Fibroblast of skin of abdomen (primary cell): Measurements from ENCODE around the gene GLOD5. TPM values are rescaled to one million over a fixed set of nuclear protein-coding genes. Genes with fewer than 3 reads are reported as not detected.

Experiments used
- DNase-seq: peaks from one replicate; pipeline ENCODE4 v3.0.0-alpha.2; 2013
- polyA plus RNA-seq, 2 experiments: library from polyadenylated mRNA; unstranded; fragments of 120-200 nt; gene quantifications; one replicate each; pipeline ENCODE4 v1.2.1, GENCODE V29; 2013; ENCODE audit not compliant: insufficient read length in 2 of 2

Gene GLOD5
- polyA plus RNA-seq (2013, experiment 1 of 2; ENCODE audit: insufficient read length) = not detected
- polyA plus RNA-seq (2013, experiment 2 of 2; ENCODE audit: insufficient read length) = not detected

DNA sequence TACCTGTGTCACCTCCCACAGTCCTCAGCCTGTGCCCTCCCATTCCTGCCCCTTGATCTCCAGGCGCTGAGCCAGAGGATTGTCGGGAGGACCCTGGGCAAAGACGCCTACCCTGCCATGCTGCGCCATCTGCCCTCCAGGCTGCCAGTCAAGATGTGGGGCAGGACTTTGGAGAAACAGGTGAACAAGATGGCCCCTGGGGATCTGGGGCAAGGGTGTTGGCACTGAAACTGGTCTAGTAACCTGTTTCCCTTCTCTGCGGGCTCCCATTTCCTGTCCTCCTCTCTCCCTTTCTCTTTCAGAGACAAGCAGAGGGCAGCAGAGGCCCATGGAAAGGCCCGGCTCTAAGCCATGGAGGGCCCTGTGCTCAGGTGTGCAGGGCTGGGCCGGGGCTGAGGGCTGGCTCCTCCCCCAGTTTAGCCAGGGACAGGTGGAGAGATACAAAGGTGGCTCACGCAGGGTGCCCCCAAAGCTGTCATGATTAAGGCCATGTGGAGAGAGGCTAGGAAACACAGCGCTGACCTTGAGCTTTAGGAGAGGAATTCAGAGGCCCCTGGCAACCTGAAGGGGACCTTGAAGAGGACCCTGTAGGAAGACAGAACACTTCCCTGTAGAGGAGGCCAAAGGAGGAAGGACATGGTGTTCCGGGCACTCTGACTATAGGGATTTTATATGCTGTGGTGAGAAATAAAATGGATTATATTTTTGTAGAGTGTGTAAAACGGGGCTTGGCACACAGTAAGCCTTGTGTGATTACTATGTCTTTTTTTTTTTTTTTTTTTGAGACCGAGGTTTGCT lies at the start of gene GLOD5:
GLOD5 (plus strand) TSS at position 74 of the 798 bp plus-strand sequence; CDS start at position 118, 44 bp downstream.
- no peak for DNase-seq

- DNase-seq = no peak
Observed at GRCh38 chrX:48711929-48712505, 49.5 kb upstream of the GLOD5 start.

DNA sequence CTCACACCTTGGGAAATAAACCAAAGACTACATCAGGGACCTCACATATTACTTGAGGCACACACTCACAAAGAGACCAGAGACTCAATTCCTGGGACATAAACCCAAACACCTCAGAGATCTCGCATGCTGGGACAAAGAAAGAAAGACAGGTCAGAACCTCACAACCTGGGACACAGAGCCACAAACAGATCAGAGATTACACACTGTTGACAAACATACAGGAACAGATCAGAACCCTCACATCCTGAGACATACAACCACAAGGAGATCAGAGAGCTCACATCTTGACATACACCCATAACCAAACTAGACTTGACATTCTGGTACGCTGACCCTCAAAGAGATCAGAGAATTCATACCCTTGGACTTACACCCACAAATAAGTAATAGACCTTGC lies 47.7 kb upstream of the GLOD5 start:
- no peak for DNase-seq

DNA sequence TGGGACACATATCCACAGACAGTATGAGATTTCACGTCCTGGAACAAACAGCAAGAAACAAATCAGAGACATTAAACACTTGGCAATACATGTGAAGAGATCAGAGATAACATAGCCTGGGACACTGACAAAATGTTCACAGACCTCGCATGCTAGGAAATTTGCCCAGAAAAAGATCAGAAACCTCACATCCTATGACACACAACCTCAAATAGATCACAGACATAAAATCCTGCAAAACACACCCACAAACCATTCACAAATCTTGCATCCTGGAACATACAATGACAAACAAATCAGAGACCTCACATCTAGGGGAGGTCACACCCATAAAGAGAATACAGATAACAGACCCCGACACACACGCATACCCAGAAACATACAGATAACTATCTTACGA lies 47.0 kb upstream of the GLOD5 start:
- DNase-seq = no peak

DNA sequence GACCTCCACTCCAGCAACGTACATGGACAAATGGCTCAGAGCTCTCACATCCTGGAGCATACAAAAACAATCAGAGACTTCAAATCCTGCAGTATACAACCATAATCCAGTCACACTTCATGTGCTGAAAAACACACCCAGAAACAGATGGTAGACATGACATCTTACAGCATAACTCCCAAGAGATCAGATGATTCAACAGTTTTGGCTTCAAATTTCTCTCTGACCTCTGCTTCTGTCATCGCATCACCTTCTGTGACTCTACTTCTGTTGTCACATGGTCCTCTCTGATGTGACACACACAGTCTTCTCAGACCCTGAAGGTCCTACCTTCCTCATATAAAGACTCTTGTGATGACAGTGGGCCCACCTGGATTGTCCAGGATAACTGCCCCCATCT lies 46.5 kb upstream of the GLOD5 start:
- peak; percentile 35 for DNase-seq

- DNase-seq = no peak
Observed at GRCh38 chrX:48715876-48716502, 45.6 kb upstream of the GLOD5 start.

DNA sequence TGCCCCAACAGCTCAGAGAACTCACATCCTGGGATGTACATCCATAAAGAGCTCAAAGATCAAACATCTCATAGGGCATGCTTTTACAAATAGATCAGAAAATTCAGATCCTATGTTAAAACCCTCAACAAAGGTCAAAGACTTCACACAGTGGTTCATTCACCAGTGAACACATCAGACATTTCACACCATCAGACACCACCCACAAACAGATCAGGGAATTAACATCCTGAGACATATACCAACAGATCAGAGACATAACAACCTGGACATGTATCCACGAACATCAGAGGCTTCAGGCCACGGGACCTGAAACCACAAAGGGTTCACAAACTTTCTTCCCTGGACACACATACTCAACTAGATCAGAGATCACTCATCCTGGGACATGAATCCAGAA lies 41.6 kb upstream of the GLOD5 start:
- no peak for DNase-seq

- no peak for DNase-seq
Observed at GRCh38 chrX:48720577-48721250, 40.8 kb upstream of the GLOD5 start.

DNA sequence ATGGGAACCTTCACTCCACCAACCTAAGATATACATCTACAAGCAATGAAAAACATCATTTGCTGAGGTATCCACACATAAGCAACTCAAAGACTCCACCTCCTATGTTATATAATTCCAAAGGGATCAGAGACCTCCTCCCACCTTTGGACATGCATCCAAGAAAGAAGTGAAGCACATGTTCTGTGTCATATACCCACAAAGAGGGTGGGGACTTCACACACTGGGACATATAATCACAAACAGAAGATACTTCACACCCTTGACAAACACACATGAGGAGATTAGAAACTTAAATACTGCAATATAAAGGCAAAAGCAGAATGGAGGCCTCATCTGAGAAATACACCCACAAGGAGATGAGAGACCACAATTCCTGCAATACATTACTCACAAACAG lies 39.6 kb upstream of the GLOD5 start:
- no peak for DNase-seq

DNA sequence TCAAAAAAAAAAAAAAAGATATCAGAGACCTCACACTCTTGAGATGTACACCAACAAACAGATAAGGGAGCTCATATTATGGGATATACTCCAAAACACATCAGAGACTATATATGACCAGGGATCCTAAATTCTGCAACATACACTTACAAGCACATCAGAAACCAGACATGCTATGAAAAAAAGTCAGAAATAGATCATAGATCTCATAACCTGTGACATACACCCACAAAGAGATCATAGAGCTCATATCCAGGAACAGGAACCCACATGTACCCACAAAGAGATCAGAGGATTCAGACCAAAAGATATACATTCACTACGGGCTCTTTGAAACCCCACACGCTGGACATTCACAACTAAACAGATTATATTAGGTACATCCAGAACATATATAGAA lies 35.0 kb upstream of the GLOD5 start:
- DNase-seq = no peak

- no peak for DNase-seq
Observed at GRCh38 chrX:48728653-48729052, 32.9 kb upstream of the GLOD5 start.

DNA sequence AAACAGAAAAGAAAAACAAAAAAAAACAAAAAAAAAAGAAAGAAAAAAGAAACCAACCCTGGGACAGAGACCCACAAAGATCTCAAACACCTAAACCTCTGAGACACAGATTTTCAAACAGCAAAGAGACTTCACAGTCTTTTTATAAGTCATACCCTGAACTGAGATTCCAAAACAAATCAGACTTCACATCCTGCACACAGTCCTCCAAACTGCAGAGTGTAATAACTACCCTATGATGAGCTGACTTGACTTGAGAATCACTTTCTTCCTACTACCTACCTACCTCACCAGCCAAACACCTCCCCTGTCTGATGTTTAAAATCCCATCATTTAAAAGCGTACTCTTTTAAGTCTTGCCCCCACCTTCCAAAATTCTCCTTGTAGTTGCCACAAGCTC lies 25.2 kb upstream of the GLOD5 start:
- no peak for DNase-seq

GRCh38 chrX:48736878-48737212 lies 24.7 kb upstream of the GLOD5 start:
- no peak for DNase-seq

DNA sequence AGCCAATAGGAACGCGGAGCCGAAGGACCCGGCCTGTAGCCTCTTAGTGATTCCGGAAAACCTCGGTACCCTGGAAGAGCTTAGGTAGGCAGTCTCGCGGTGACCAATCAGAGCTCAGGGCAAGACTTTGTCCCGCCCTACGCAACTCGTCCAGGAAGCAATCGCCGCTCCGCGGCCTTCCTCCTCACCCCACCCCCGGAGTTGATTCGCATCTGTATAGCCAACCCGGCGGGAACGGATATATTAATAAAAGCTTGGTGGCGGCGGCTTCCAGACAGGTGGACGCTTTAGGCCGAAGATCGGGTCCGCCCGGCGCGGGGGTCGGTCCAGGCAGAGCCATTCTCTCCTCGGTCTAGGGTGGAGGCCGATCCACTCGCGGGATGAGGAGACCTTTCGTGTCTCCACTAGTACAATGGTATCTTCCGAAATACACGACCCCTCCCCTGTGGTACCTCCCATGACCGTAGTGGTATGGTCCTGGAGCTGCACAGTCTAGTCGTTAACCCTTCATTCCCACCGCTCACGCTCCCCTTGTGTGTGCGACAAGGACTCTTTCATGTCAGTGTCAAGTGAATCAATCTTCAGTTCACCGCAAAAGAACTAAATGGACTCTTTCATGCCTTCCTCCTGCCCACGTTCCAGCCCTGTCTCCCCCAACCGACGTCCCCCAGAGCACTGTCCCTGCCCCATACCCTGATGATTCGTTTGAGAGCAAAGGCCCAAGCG lies 24.2 kb upstream of the GLOD5 start:
- peak; percentile 98 for DNase-seq

- DNase-seq = no peak
Observed at GRCh38 chrX:48737940-48738339, 23.6 kb upstream of the GLOD5 start.

GRCh38 chrX:48741834-48742233 lies 19.7 kb upstream of the GLOD5 start:
- no peak for DNase-seq

GRCh38 chrX:48745222-48745621 lies 16.3 kb upstream of the GLOD5 start:
- DNase-seq = no peak

GRCh38 chrX:48747415-48748016 lies 14.0 kb upstream of the GLOD5 start:
- no peak for DNase-seq

GRCh38 chrX:48749182-48749581 lies 12.4 kb upstream of the GLOD5 start:
- DNase-seq = no peak

GRCh38 chrX:48751343-48751742 lies 10.2 kb upstream of the GLOD5 start:
- no peak for DNase-seq

DNA sequence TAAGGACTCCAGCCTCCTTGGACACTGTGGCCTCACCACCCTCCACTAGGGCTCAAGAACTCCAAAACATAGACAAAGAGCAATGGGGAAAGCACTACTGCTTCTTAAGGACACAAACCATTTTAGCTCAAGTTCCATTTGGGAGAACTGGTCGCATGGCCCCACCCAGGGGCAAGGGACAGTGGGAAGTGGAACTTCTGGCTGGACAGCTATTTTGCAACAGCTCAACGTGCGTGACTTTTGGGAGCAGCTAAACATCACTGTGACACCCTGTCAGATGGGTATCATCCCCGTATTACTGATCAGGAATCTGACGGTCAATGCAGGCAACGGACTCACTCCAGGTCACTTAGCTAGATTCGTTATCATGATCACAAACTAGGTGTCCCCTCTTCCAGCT lies 9.0 kb upstream of the GLOD5 start:
- no peak for DNase-seq

DNA sequence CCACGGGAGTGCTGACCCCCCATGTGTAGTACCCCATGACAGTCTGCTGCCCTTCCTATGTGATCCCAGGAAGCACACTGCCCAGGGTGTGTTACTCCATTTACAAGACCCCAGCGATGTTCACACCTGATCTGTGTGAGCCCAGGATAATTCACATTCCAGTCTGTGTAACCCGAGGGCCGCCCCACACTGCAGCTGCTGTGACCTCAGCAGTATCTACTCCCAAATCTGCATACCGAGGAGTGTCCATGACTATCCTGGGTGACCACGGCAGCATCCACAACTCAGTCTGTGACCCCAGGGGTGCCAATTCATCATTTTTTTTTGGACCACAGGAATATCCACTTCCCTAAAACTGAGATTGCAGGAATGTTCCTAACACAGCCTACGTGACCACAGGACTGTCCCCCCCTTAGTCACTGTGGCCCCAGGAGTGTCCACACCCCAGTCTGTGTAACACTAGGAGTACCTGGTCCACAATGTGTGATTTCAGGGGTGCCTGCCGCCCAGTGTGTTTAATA lies 7.8 kb upstream of the GLOD5 start:
- no peak for DNase-seq
